ENCODE data around the gene PAPOLA. TPM values are rescaled to one million over a fixed set of nuclear protein-coding genes. Genes with fewer than 3 reads are reported as not detected.

PAPOLA gene
- 290 TPM for total RNA-seq

GRCh38 chr14:96501740-96502620 is at the start of gene PAPOLA:
Gene PAPOLA, plus strand, starts transcription at chr14:96502382. Its CDS starts 211 bp downstream, at chr14:96502593.

Other genes with a start within 250 kb of the PAPOLA start
- gene BDKRB1, start 246.2 kb upstream of the PAPOLA start, total RNA-seq = 0.38 TPM
- gene ATG2B, start 139.0 kb upstream of the PAPOLA start, total RNA-seq = 60.0 TPM
- gene GSKIP, start 138.9 kb upstream of the PAPOLA start, total RNA-seq = 56.3 TPM
- 9.2 TPM for gene AK7, start 110.3 kb upstream of the PAPOLA start, total RNA-seq

Data from camera-type eye (tissue), 1 donor.